Measurements from ENCODE around the gene THAP8. TPM values are rescaled to one million over a fixed set of nuclear protein-coding genes. Genes with fewer than 3 reads are reported as not detected.

The THAP8 gene
- total and polyA plus RNA-seq, 9 donors: 4.9 to 11.3 (median 9.0) TPM

DNA sequence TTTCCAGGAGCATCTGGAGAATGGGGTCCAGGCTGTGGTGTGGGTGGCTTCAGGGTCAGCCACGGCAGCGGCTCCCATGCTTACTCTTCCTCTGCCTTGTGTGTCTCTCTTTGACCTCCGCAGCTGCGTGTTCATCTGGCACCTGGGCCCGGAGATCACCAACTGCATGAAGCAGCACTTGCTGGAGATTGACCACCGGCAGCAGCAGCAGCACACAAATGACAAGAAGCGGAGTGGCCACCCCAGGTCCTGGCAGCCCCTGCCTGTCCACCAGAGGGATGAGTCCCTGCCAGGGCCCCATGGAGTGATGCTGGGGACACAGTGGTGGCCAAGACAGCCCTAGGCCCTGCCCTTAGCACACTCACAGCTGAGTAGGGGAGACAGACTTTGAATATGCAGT is 38.5 kb upstream of the THAP8 start:
- DNase-seq: no peak
- H3K4me3 ChIP-seq (ENCODE audit: low read length): no peak overlapping the region
- 94% methylated on average over 7 of the region's 7 CpGs for WGBS (ENCODE audit: insufficient coverage)
- no peak overlapping the region for H3K27ac ChIP-seq (ENCODE audit: low read length)
- no peaks in the 10 kb centered on the region for H3K4me1 ChIP-seq (ENCODE audit: control insufficient read depth, insufficient read depth, low read length)
- no peaks in the 10 kb centered on the region for H3K9me3 ChIP-seq (replicated peaks; ENCODE audit: control insufficient read depth, low read depth, low read length)
- H3K36me3 ChIP-seq (ENCODE audit: control insufficient read depth, insufficient read depth, low read length): peaks cover 49% of the 10 kb centered on the region
- no peaks in the 10 kb centered on the region for H3K27me3 ChIP-seq (ENCODE audit: control insufficient read depth, insufficient read depth, low read length)

GRCh38 chr19:36090910-36091695 is 37.0 kb upstream of the THAP8 start:
- 70% methylated on average over 5 of the region's 13 CpGs for WGBS (ENCODE audit: insufficient coverage)
- no peak overlapping the region for H3K4me3 ChIP-seq (ENCODE audit: low read length)
- H3K27ac ChIP-seq (ENCODE audit: low read length): no peak overlapping the region
- H3K36me3 ChIP-seq (ENCODE audit: control insufficient read depth, insufficient read depth, low read length): peaks cover 50% of the 10 kb centered on the region
- no peaks in the 10 kb centered on the region for H3K4me1 ChIP-seq (ENCODE audit: control insufficient read depth, insufficient read depth, low read length)
- H3K9me3 ChIP-seq (replicated peaks; ENCODE audit: control insufficient read depth, low read depth, low read length): no peaks in the 10 kb centered on the region
- DNase-seq: no peak
- no peaks in the 10 kb centered on the region for H3K27me3 ChIP-seq (ENCODE audit: control insufficient read depth, insufficient read depth, low read length)

DNA sequence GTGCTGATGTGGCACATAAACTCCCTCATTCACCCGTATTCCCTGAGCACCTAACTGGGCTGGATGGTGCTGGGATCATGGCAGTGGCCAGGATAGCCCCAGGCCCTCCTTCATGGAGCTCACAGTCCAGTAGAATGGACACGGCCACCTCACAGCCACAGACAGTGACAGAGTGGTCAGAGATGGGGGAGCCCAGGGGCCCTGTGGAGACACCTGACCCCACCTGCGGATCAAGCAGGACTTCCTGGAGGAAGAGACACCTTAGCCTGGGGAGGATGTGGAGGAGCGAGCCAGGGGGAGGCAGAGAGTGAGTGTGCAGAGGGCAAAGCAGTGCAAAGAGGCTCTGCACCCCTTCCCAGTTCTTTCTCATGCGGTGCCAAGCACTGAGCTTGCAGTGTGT is 35.8 kb upstream of the THAP8 start:
- H3K27ac ChIP-seq (ENCODE audit: low read length): no peak overlapping the region
- WGBS (ENCODE audit: insufficient coverage): 95% methylated on average over 2 of the region's 5 CpGs
- no peaks in the 10 kb centered on the region for H3K27me3 ChIP-seq (ENCODE audit: control insufficient read depth, insufficient read depth, low read length)
- no peaks in the 10 kb centered on the region for H3K4me1 ChIP-seq (ENCODE audit: control insufficient read depth, insufficient read depth, low read length)
- H3K9me3 ChIP-seq (replicated peaks; ENCODE audit: control insufficient read depth, low read depth, low read length): no peaks in the 10 kb centered on the region
- no peak for DNase-seq
- peaks cover 52% of the 10 kb centered on the region for H3K36me3 ChIP-seq (ENCODE audit: control insufficient read depth, insufficient read depth, low read length)
- no peak overlapping the region for H3K4me3 ChIP-seq (ENCODE audit: low read length)

- H3K27ac ChIP-seq (ENCODE audit: low read length): no peak overlapping the region
- H3K36me3 ChIP-seq (ENCODE audit: control insufficient read depth, insufficient read depth, low read length): peaks cover 66% of the 10 kb centered on the region
- no peaks in the 10 kb centered on the region for H3K4me1 ChIP-seq (ENCODE audit: control insufficient read depth, insufficient read depth, low read length)
- no peaks in the 10 kb centered on the region for H3K9me3 ChIP-seq (replicated peaks; ENCODE audit: control insufficient read depth, low read depth, low read length)
- no peak overlapping the region for H3K4me3 ChIP-seq (ENCODE audit: low read length)
- WGBS (ENCODE audit: insufficient coverage): 97% methylated on average over 8 of the region's 9 CpGs
- no peaks in the 10 kb centered on the region for H3K27me3 ChIP-seq (ENCODE audit: control insufficient read depth, insufficient read depth, low read length)
- DNase-seq: no peak
Observed at GRCh38 chr19:36086326-36086725, 32.2 kb upstream of the THAP8 start.

DNA sequence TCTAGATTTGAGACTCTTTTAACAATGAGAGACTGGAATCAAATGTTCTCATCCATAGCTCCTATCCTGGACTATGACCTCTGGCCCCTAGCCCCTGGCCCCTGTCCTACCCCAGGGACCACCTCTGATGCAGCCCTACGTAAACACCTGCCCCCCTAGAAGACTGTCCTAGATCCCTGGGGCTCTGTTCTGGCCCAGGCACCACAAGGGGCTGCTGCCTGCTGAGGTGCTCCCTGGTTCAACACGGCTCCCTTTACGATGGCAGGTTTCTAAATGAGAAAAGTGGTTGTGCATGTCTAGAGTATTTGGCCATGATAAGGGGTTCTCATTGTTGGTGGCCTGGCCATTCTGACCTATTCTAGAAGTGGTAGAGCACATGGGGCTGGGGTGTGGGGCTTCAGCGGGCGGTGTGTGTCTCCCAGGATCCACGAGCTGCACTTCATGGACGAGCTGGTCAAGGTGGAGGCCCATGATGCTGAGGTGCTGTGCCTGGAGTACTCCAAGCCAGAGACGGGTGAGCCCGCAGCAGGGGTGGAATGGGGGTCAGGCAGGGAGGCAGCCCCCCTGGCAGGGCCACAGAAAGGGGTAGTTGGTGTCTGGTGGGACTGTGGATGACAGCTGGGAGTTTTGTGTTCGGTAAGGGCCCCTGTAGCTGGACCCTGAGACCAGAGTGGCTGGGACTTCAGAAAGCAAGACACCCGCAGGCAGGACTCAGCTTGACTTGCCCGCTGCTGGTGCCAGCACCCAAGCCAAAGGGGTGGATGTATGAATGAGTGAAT is 30.3 kb upstream of the THAP8 start:
- H3K27ac ChIP-seq (ENCODE audit: low read length): no peak overlapping the region
- no peaks in the 10 kb centered on the region for H3K27me3 ChIP-seq (ENCODE audit: control insufficient read depth, insufficient read depth, low read length)
- DNase-seq: no peak
- H3K4me3 ChIP-seq (ENCODE audit: low read length): no peak overlapping the region
- H3K4me1 ChIP-seq (ENCODE audit: control insufficient read depth, insufficient read depth, low read length): no peaks in the 10 kb centered on the region
- H3K9me3 ChIP-seq (replicated peaks; ENCODE audit: control insufficient read depth, low read depth, low read length): no peaks in the 10 kb centered on the region
- 86% methylated on average over 11 of the region's 12 CpGs for WGBS (ENCODE audit: insufficient coverage)
- peaks cover 53% of the 10 kb centered on the region for H3K36me3 ChIP-seq (ENCODE audit: control insufficient read depth, insufficient read depth, low read length)

DNA sequence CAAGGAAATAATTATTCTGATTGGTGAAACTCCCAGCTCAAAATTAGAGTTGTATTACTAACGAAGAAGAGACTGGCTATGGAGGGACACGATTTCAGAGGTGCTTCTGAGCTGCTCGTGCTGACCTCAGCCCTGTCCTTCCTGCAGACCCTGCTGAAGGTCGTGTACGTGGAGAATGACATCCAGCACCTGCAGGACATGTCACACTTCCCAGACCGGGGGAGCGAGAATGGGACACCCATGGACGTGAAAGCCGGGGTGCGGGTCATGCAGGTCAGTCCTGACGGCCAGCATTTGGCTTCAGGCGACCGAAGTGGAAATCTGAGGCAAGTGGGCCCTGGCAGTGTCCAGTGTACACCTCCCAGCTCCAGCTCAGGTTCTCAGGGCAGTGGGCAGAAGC is 28.8 kb upstream of the THAP8 start:
- H3K4me1 ChIP-seq (ENCODE audit: control insufficient read depth, insufficient read depth, low read length): no peaks in the 10 kb centered on the region

DNA sequence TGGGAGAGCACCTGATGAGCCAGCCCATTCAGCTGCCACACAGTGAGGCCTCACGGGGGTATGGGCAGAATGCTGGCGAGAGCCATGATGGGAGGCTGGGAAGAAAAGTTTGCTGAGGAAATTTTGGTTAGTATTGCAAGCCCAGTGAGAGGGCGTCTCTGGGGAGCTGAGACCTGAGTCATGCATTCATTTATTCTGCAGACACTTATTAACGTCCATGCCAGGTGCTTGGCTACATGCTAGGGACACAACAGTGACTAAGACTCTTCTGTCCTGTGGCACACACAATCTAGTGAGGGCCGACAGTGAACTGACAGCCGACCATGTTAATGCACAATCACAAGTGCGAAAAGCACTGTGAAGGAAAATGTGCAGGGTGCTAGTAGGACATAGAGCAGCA is 27.8 kb upstream of the THAP8 start:
- 89% methylated on average over 7 of the region's 7 CpGs for WGBS (ENCODE audit: insufficient coverage)
- H3K4me3 ChIP-seq (ENCODE audit: low read length): no peak overlapping the region
- DNase-seq: no peak
- H3K27me3 ChIP-seq (ENCODE audit: control insufficient read depth, insufficient read depth, low read length): no peaks in the 10 kb centered on the region
- H3K27ac ChIP-seq (ENCODE audit: low read length): no peak overlapping the region
- H3K36me3 ChIP-seq (ENCODE audit: control insufficient read depth, insufficient read depth, low read length): peaks cover 37% of the 10 kb centered on the region
- no peaks in the 10 kb centered on the region for H3K9me3 ChIP-seq (replicated peaks; ENCODE audit: control insufficient read depth, low read depth, low read length)
- H3K4me1 ChIP-seq (ENCODE audit: control insufficient read depth, insufficient read depth, low read length): no peaks in the 10 kb centered on the region

More for the DNA sequence above, 28.8 kb upstream of the THAP8 start:
- 92% methylated on average over 12 of the region's 13 CpGs for WGBS (ENCODE audit: insufficient coverage)
- H3K27ac ChIP-seq (ENCODE audit: low read length): no peak overlapping the region
- H3K36me3 ChIP-seq (ENCODE audit: control insufficient read depth, insufficient read depth, low read length): peaks cover 40% of the 10 kb centered on the region
- no peaks in the 10 kb centered on the region for H3K27me3 ChIP-seq (ENCODE audit: control insufficient read depth, insufficient read depth, low read length)
- H3K4me3 ChIP-seq (ENCODE audit: low read length): no peak overlapping the region
- H3K9me3 ChIP-seq (replicated peaks; ENCODE audit: control insufficient read depth, low read depth, low read length): no peaks in the 10 kb centered on the region
- DNase-seq: no peak

DNA sequence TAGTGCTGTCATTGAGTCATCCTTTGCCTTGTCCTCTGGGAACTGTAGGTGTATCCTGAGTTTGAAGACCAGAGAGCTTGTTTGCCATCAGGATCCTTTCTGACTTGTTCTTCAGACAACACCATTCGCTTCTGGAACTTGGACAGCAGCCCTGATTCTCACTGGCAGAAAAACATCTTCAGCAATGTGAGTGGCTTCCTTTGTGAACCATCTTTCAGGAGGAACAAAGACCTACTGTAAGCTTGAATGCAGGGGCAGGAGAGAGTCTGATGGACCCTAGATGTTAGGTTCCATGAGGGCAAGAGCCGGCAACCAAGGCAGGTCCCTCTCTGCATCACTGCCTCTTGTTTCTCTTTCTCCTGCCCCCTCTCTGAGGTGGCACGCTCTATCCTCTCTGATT is 27.3 kb upstream of the THAP8 start:
- Histone ChIP-seq H3K27me3 (ENCODE audit: control insufficient read depth, insufficient read depth, low read length) (no peaks in the 10 kb centered on the region), H3K36me3 (ENCODE audit: control insufficient read depth, insufficient read depth, low read length) (peaks cover 33% of the 10 kb centered on the region), H3K4me1 (ENCODE audit: control insufficient read depth, insufficient read depth, low read length) (no peaks in the 10 kb centered on the region), H3K27ac (ENCODE audit: low read length) (no peak overlapping the region), H3K9me3 (replicated peaks; ENCODE audit: control insufficient read depth, low read depth, low read length) (no peaks in the 10 kb centered on the region), H3K4me3 (ENCODE audit: low read length) (no peak overlapping the region)
- WGBS (ENCODE audit: insufficient coverage): 93% methylated on average over 2 of the region's 3 CpGs
- no peak for DNase-seq

- H3K4me3 ChIP-seq (ENCODE audit: low read length): no peak overlapping the region
- no peak overlapping the region for H3K27ac ChIP-seq (ENCODE audit: low read length)
- no peaks in the 10 kb centered on the region for H3K4me1 ChIP-seq (ENCODE audit: control insufficient read depth, insufficient read depth, low read length)
- no peak for DNase-seq
- H3K9me3 ChIP-seq (replicated peaks; ENCODE audit: control insufficient read depth, low read depth, low read length): no peaks in the 10 kb centered on the region
- H3K27me3 ChIP-seq (ENCODE audit: control insufficient read depth, insufficient read depth, low read length): no peaks in the 10 kb centered on the region
- H3K36me3 ChIP-seq (ENCODE audit: control insufficient read depth, insufficient read depth, low read length): peaks cover 28% of the 10 kb centered on the region
- WGBS (ENCODE audit: insufficient coverage): no CpG with 5 or more reads among the region's 3 CpGs
Observed at GRCh38 chr19:36079389-36079945, 25.4 kb upstream of the THAP8 start.

- Histone ChIP-seq H3K27me3 (ENCODE audit: control insufficient read depth, insufficient read depth, low read length) (no peaks in the 10 kb centered on the region), H3K36me3 (ENCODE audit: control insufficient read depth, insufficient read depth, low read length) (peaks cover 21% of the 10 kb centered on the region), H3K4me1 (ENCODE audit: control insufficient read depth, insufficient read depth, low read length) (no peaks in the 10 kb centered on the region), H3K27ac (ENCODE audit: low read length) (no peak overlapping the region), H3K4me3 (ENCODE audit: low read length) (no peak overlapping the region), H3K9me3 (replicated peaks; ENCODE audit: control insufficient read depth, low read depth, low read length) (no peaks in the 10 kb centered on the region)
- DNase-seq: no peak
- 78% methylated on average over 8 of the region's 10 CpGs for WGBS (ENCODE audit: insufficient coverage)
Observed at GRCh38 chr19:36073121-36073876, 19.2 kb upstream of the THAP8 start.

All from muscle of leg (tissue), 11 donors.